Fibroblast of pulmonary artery (primary cell): ENCODE data around the gene LILRA1.
"Not testable (repeated sequence)": the region's sequence is repeated elsewhere in the genome, so short reads cannot be mapped to it uniquely, and the experiment has no call there.

ENCODE experiments used
- DNase-seq: peaks from one replicate; pipeline ENCODE4 v3.0.0-alpha.2; 2010; ENCODE audit warnings: low read depth
- H3K4me3 ChIP-seq: replicated peaks from 2 replicates; pipeline ENCODE4 v1.5.1; 2011; ENCODE audit warnings: low read depth, mild to moderate bottlenecking, control low read depth, low read length, moderate library complexity
- CTCF ChIP-seq: IDR thresholded peaks from 2 replicates; pipeline ENCODE4 v1.5.1; 2011; ENCODE audit warnings: mild to moderate bottlenecking, control low read depth, low read length, inconsistent platforms; ENCODE audit errors: missing control alignments

Gene LILRA1

DNA sequence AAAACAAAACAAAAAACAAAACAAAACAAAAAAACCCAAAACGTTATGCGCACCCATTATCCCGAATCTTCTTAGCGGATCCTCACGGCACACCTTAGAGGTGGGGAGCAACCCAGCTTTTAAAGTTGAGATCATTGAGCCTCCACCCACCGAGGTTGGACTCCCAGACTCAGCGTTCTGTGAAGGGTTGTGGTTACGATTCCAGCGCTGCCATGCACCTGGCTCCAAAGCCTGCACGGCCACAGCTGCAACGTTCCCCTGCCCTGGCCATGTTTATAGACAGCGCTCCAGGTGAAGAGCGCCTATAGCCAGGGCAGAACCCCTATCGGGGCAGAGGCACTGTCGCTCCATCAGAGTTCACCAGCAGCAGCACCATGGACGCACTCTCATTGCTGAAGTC lies 38.5 kb upstream of the LILRA1 start:
- no peak for TF ChIP-seq CTCF
- DNase-seq = no peak
- H3K4me3 ChIP-seq = no peak overlapping the region

GRCh38 chr19:54556194-54556593 lies 37.2 kb upstream of the LILRA1 start:
- no peak for DNase-seq
- no peak overlapping the region for H3K4me3 ChIP-seq
- TF ChIP-seq CTCF = no peak

DNA sequence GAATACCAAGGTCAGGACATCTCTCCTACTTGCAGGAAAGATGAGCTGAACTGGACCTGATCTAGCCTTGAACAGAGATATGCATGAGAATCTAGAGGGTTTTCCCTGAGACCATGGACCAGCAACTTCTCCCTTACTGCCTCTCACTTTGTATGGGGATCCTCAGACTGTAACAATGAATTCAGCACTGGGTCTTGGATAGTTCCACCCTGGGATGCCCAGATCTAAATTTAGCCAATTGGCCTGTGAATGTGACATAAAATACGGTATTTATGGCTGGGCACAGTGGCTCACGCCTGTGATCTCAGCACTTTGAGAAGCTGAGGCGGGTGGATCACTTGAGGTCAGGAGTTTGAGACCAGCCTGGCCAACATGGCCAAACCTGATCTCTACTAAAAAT lies 35.1 kb upstream of the LILRA1 start:
- no peak overlapping the region for H3K4me3 ChIP-seq
- DNase-seq = no peak
- no peak for TF ChIP-seq CTCF

DNA sequence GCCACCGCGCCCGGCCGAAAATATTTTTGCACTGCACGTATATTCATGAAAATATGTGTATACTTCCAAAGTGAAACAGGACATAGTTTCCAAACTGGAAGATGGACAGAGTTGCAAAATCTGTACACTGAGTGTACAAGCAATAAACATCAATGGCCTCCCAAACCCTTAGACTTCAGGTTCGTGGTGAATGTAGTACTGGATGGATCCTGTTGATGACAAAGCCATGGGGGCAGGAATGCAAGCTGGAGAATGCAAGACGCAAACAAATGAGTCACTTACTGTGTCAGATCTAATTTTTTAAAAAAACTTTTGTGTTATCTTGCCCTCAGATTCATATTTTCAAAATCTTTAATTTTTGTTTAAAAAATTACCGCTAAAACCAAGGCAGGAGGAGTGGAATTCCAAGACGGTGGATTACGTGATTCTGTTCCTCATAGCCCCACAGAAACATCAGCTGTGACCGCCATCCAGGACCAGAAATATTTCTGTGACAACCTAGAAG lies 32.5 kb upstream of the LILRA1 start:
- no peak for DNase-seq
- H3K4me3 ChIP-seq = no peak overlapping the region
- TF ChIP-seq CTCF = no peak

DNA sequence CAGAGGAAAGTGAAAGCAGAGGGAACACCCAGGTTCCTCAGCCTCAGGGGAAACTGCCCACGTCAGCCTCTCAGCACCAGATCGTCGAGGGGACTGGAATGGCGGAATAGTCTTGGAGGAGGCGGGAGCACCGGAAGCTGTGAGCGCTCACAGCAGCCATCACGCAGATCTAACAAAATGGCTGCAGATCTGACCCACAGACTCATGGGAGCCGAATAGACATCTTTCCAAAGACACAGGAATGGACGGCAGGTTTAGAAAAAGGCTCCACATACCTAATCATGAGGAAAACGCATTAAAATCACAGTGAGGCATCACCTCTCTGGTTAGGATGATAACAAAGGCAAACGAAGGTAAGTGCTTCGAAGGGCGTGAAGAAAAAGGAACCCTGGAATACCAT lies 31.6 kb upstream of the LILRA1 start:
- no peak overlapping the region for H3K4me3 ChIP-seq
- TF ChIP-seq CTCF = no peak
- DNase-seq = no peak

DNA sequence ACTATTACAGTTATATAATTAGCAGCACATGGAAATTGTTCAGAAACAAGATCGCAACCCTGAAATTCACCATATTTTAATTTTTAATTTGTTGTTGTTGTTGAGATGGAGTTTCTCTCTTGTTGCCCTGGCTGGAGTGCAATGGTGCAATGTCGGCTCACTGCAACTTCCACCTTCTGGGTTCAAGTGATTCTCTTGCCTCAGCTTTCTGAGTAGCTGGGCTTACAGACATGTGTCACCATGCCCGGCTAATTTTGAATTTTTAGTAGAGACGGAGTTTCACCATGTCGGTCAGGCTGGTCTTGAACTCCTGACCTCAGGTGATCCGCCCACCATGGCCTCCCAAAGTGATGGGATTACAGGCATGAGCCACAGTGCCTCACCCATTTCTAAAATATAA lies 30.2 kb upstream of the LILRA1 start:
- DNase-seq, H3K4me3 ChIP-seq: not testable (repeated sequence)

DNA sequence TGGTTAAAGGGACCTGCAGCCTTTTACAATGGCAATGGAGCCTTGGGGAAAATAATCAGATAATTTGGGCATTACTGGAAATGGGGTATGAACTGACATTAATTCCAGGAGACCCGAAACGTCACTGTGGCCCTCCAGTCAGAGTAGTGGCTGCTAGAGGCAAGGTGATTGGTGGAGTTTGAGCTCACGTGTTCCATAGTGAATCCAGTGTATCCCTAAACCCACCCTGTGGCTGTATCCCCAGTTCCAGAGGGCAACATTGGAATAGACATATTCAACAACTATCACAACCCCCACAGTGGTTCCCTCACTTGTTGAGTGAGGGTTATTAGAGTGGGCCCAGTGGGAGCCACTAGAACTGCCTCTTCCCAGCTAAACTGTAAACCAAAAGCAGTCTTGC lies 23.1 kb upstream of the LILRA1 start:
- no peak for TF ChIP-seq CTCF
- no peak for DNase-seq
- no peak overlapping the region for H3K4me3 ChIP-seq

GRCh38 chr19:54571715-54572615 lies 21.5 kb upstream of the LILRA1 start:
- DNase-seq, H3K4me3 ChIP-seq: not testable (repeated sequence)
